GM12801 (cell line): ENCODE data around the gene MACROD2.

Experiments used
- TF ChIP-seq, protein P1 (sequence below): IDR thresholded peaks from one replicate; pipeline ENCODE4 v1.5.1; 2011; ENCODE audit warnings: control low read depth; ENCODE audit not compliant: insufficient read length; ENCODE audit errors: extremely low read depth

MACROD2 gene

DNA sequence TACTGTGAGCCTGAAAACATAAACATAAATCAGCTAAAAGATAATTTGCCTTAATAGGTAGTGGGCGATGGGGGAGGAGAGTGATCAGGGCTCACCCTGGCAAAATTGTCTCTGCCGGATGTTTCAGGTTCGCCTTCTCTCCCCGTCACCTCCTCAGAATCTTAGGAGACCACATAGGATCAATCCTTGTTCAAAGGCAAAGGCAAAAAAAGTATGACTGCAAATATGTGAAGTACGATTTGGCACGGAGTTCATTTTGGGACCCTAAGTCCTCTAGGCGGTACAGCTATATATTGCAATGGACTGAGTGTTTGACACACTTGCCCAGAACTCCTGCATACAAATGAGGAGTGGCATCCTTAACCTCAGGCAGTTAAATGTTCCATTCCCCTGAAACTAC is 991.3 kb downstream of the MACROD2 start:
- TF ChIP-seq, protein P1, sequence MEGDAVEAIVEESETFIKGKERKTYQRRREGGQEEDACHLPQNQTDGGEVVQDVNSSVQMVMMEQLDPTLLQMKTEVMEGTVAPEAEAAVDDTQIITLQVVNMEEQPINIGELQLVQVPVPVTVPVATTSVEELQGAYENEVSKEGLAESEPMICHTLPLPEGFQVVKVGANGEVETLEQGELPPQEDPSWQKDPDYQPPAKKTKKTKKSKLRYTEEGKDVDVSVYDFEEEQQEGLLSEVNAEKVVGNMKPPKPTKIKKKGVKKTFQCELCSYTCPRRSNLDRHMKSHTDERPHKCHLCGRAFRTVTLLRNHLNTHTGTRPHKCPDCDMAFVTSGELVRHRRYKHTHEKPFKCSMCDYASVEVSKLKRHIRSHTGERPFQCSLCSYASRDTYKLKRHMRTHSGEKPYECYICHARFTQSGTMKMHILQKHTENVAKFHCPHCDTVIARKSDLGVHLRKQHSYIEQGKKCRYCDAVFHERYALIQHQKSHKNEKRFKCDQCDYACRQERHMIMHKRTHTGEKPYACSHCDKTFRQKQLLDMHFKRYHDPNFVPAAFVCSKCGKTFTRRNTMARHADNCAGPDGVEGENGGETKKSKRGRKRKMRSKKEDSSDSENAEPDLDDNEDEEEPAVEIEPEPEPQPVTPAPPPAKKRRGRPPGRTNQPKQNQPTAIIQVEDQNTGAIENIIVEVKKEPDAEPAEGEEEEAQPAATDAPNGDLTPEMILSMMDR = no peak

DNA sequence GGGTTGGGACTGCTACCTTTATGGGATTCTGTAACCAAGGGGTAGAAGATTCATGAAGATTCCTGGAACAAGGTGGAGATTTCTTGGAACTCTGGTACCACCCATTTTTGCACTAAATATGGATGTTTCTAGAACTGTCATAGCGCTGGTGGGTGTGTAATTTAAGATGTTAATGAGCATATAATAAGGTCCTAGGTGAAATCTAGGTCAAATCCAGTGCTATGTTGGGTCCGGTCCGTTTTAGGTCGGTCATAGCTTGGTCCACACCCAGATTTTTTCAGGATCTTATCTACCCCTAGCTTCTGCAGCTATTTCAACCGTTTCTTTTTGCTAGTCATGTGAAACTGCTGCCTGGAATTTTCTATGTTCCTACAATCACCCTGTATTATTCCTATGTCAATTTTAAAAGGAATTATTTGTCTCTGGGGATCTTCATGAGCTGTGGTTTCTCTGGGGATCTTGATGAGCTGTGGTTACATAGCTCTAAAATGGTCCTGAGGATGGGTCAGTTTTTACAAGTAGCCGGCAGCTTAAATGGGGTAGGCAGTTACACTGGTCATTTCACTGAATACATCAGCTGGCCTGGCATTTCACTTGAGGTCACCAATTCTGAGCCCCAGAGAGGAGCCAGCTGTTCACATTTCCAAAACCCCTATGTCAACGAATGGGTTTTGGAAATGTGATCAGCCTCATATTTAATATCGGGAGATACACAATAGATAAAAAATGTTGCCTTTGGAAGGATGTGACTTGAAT is 994.4 kb downstream of the MACROD2 start:
- TF ChIP-seq, protein P1 = no peak

DNA sequence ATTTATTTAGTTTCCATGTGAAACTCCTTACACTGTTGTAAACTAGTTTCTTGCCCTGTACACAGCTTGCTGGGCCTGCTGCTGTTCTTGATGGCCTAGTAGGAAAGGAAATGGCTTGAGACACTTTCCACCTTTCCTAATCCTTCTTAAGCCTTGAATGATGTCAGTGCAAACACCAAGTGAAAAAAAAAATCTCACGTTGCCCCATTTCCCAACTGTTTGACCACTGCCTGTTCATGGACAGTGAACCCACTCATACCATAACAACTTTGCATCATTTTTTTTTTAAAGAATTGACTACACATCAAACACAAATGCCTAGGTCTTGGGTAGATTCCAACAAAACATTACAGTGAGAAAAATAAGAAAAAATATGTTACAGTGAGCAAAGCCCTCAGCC is 995.7 kb downstream of the MACROD2 start:
- TF ChIP-seq, protein P1 = no peak

DNA sequence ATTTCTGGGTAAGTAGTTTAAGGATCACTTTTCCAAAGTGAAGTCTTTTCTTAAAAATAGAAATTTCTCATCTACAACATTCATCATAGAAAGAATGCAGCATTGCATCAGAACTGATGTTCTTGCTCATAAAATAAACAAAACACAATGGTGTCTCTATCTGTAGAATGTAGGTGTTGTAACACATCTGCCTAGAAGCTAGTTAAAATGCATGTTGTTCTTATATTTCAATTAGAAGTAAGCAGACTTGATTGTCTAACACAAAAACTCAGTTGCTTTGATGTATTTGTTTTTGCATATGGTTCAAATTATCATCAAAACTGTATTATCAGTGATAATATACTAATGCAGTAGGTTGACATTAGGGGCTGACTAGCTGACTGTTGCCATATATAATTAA is 996.8 kb downstream of the MACROD2 start:
- TF ChIP-seq, protein P1 = no peak

DNA sequence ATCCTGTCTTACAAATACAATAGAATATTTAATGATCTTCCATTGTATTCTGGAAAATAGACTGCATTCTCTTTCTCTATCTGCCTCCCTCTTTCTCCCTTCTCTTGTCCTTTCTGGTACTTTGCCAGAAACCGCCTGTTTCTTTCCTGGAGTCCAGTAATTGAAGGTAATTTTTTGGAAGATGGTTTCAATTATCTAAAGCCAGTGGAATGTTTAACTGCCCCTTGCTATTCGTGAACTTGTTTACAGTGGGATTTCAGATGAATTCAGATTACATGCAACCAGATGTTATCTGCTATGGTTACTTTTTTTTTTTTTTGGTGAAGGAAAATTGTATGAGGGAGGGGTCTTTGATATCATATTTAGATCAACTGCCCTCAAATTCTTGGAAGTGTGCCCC is 997.6 kb downstream of the MACROD2 start:
- TF ChIP-seq, protein P1 = no peak

DNA sequence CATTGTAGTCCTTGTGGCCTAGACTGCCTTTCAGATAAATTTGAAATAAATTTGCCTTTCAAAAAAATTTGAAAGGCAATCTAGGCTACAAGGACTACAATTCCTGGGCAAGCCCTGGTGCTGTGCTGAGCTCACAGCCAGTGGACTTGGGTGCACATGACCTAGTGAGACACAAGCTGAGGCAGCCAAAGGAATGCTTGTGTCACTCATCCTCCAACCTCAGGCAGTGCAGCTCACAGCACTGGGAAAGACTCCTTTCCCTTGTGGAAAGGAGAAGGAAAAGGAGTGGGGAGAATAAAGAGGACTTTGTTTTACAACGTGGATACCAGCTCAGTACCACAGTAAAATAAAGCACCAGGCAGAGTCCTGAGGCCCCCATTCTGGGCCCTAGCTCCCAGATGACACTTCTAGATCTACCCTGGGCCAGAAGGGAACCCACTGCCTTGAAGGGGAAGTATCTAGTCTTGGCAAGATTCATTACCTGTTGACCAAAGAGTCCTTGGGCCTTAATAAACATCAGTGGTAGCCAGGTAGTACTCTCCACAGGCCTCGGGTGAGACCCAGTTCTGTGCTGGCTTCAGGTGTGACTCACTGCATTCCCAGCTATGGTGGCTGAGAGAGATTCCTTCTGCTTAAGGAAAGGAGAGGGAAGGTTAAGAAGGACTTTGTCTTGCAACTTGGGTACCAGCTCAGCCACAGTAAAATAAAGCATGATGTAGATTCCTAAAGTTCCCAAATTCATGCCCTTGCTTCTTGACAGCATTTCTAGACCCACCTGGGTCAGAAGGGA is 1001.8 kb downstream of the MACROD2 start:
- TF ChIP-seq, protein P1 = no peak

DNA sequence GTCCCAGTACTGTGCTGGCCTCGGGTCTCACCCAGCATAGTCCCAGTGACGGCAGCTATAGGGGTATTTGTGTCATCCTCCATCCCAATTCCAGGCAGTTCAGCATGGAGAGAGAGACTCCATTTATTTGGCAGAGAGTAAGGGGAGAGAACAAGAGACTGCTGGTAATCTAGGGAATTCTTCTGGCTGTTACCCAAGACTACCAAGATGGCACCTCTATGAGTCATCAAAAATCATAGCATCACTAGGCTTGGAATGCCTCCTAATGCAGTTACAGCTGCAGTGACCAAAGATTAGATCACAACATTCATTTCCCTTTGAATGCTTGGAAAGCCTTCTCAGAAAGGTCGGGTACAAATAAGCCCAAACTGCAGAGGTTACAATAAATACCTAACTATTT is 1002.5 kb downstream of the MACROD2 start:
- TF ChIP-seq, protein P1 = no peak
